Urinary bladder (tissue), 4 donors: ENCODE results near the gene ZFHX3. TPM values are rescaled to one million over a fixed set of nuclear protein-coding genes. Genes with fewer than 3 reads are reported as not detected.

Experiments used
- DNase-seq: peaks from one replicate; pipeline ENCODE4 v3.0.0-alpha.2; 2015; ENCODE audit errors: extremely low spot score
- H3K27ac ChIP-seq: one replicate; pipeline ENCODE4 v1.5.1; 2013; ENCODE audit warnings: low read depth, mild to moderate bottlenecking, moderate library complexity
- H3K36me3 ChIP-seq: one replicate; pipeline ENCODE4 v1.6.1; 2013; ENCODE audit warnings: mild to moderate bottlenecking, moderate library complexity; ENCODE audit not compliant: insufficient read depth
- H3K4me1 ChIP-seq: one replicate; pipeline ENCODE4 v1.6.1; 2013; ENCODE audit warnings: mild to moderate bottlenecking, moderate library complexity; ENCODE audit not compliant: insufficient read depth
- H3K4me3 ChIP-seq: one replicate; pipeline ENCODE4 v1.5.1; 2013; ENCODE audit warnings: low read depth, low read length
- WGBS: extraction: QIAGEN DNeasy Blood & Tissue Kit; methylation state at CpG from one replicate; pipeline ENCODE4 v1.1.7; 2013; 5-methylcytosine and 5-hydroxymethylcytosine counted together
- polyA plus RNA-seq: library from polyadenylated mRNA; stranded (reverse); fragments of 200-250 nt; gene quantifications from one replicate; pipeline ENCODE4 v1.2.3, GENCODE V29; 2013
- total RNA-seq: library from RNA; depleted of rRNA; stranded (reverse); fragments of >200 nt; gene quantifications from one replicate; pipeline ENCODE4 v1.2.3, GENCODE V29; 2014
- donor health status: healthy with polysubstance abuse.
- donor health status: healthy.

The ZFHX3 gene
- total and polyA plus RNA-seq, 2 donors, result 11.8 to 19.4 TPM

DNA sequence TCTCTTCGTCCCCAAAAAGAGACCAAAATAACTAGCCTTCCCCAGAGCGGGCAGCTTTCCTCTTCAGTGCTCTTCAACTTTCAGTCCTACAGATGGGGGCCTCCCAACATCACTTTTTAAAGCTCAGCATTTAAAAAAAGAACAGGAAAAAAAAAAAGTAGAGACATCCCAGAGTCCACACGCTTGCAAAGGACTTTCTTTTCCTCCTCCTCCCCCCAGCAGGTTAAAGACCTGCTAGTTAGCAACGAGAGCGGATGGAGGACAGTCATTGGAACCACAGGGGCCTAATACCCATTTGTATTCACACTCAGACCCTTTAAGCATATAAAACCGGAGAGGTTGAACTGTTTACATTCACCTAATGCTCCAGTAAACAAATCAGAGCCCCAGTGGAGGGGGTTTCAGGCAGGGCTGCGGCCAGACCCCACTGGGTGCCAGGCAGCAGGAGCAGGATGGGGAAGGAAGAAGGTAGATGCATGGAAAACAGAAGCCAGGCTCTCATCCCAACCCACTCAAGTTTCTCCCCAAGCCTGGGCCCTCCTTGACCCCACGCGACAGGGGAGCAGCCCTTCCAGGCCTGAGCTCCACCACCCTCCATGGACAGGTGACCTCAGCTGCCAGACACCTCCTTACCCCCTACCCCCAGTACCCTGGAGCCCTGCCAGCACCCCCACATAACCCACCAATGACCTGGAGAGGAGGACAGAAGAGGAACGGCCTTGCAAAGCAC, 15.2 kb downstream of the ZFHX3 start:
- H3K36me3 ChIP-seq, result no peaks in the 10 kb centered on the region
- no peak overlapping the region for H3K27ac ChIP-seq
- H3K4me3 ChIP-seq, result no peak overlapping the region
- peaks cover 2% of the 10 kb centered on the region for H3K4me1 ChIP-seq
- no peak for DNase-seq
- WGBS, result 49% methylated on average over 10 of the region's 10 CpGs

DNA sequence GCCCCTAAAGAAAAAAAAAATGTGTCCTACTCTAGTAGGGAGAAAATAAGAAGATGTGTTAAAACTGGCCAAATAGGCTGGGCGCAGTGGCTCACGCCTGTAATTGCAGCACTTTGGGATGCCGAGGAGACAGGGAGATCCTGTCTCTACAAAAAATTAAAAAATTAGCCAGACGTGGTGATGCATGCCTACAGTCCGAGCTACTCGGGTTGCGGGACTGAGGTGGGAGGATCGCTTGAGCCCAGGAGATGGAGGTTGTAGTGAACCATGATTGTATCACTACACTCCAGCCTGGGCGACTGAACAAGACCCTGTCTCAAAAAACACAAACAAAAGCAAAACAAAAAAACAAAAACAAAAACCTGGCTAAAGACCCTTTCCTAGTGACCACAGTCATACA, 15.9 kb downstream of the ZFHX3 start:
- WGBS, result 88% methylated on average over 9 of the region's 9 CpGs
- DNase-seq, result no peak
- Histone ChIP-seq H3K27ac (no peak overlapping the region), H3K36me3 (no peaks in the 10 kb centered on the region), H3K4me3 (no peak overlapping the region), H3K4me1 (peaks cover 5% of the 10 kb centered on the region)

DNA sequence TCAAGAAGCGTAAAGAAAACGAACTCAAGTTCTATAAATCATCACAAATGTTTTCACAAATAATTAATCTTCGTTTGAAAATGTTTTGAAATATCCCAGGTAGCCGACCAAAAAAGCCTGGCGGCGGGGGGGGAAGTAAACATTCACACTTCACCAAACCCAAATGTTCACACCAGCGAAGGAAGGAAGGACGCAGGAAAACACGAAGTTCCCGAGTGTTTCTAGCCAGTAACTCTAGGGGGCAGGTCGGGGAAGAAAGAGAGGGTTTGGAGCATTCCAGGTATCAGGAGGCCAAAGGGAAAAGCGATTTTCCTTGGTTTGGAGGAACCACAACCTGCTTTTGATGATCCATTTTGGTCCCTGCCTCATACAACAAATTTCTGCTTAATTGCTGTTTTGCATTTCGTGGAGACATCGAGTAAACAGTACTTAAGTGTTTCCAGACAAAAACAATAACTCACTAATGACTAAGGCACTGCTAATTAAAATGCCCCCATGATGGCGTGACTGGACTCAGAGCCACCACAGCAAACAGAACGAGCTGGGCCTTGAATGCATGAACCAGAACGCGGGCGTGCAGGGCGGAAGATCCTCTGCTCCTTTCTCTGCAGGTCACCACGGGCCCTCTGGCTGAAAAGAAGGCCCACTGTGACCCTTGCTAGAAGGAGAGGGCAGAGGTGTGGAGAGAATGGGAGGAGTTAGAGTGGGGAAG, 16.6 kb downstream of the ZFHX3 start:
- Histone ChIP-seq H3K36me3 (no peaks in the 10 kb centered on the region), H3K4me3 (no peak overlapping the region), H3K27ac (no peak overlapping the region), H3K4me1 (peaks cover 6% of the 10 kb centered on the region)
- DNase-seq, result no peak
- 80% methylated on average over 21 of the region's 21 CpGs for whole genome bisulfite sequencing

DNA sequence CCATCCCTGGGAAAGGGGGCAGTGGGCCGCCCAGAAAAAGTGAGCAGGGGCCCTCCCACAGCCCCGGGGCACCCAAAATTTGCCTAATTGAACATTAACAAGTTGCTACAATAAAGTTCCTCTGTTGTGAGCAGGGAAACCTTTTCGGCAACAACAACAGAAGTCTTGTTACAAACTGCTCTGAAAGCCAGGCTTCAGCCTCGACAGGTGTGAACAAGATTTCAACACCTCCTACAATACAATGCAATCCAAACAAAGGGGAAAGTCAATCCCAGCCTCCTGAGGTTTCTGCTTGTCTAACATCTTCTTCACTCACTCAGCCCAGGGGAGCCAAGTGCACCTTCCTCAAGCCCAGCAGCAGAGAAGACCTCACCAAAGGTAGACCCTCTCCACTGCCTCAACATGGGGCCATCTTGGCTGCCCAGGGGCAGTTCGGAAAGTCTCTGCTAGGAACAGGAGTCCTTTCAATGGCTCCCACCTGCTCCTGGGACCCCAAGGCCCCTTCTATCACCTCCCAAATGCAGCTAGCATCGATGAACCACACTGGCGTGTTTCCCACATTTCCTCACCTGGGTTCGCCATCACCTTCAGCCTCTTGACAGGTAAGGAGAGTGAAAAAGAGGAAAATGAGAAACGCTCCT, 19.1 kb downstream of the ZFHX3 start:
- no peaks in the 10 kb centered on the region for H3K36me3 ChIP-seq
- H3K4me3 ChIP-seq, result no peak overlapping the region
- 85% methylated on average over 9 of the region's 9 CpGs for WGBS
- H3K4me1 ChIP-seq, result peaks cover 9% of the 10 kb centered on the region
- no peak overlapping the region for H3K27ac ChIP-seq
- DNase-seq, result no peak

DNA sequence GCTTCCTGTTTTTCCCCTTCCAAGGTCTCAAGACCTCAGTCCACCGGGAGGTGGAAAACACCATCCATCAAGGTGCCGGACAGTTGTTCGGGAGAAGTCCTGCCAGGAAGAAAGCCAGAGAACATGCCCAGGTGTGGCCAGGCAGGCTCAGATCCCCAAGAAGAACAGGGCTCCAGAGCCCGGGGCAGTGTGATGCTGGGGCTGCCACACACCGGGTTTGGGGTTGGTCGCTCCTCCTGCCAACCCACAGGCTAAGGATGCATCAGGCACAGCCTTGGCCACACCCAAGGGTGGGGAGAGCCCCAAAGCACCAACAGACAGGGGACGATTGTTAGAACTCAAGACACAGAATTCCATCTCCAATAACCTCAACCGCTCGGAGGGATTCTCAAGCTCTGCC, 19.7 kb downstream of the ZFHX3 start:
- no peaks in the 10 kb centered on the region for H3K36me3 ChIP-seq
- H3K4me1 ChIP-seq, result peaks cover 9% of the 10 kb centered on the region
- no peak overlapping the region for H3K4me3 ChIP-seq
- WGBS, result 91% methylated on average over 9 of the region's 9 CpGs
- no peak for DNase-seq
- no peak overlapping the region for H3K27ac ChIP-seq

DNA sequence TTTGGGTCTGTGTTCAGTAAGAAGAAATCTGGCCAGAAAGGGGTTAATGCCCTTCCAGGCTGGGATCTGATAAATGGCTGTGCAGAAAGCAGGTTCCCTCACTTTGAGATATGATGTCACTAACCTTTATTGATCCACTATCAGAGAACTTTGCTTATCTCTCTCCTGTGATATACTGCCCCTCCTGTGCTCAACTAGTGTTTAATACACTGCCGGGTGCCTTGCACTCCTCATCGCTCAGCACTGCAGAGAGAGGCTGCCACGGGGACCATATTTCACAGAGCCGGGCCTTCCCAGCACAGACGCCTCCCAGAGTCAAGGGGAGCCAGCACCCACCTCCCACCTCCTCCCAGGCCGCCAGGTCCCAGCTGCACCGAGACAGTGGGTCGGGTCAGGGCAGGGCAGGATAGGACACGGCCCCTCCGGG, 20.2 kb downstream of the ZFHX3 start:
- 68% methylated on average over 10 of the region's 10 CpGs for WGBS
- Histone ChIP-seq H3K27ac (no peak overlapping the region), H3K4me1 (peaks cover 9% of the 10 kb centered on the region)

DNA sequence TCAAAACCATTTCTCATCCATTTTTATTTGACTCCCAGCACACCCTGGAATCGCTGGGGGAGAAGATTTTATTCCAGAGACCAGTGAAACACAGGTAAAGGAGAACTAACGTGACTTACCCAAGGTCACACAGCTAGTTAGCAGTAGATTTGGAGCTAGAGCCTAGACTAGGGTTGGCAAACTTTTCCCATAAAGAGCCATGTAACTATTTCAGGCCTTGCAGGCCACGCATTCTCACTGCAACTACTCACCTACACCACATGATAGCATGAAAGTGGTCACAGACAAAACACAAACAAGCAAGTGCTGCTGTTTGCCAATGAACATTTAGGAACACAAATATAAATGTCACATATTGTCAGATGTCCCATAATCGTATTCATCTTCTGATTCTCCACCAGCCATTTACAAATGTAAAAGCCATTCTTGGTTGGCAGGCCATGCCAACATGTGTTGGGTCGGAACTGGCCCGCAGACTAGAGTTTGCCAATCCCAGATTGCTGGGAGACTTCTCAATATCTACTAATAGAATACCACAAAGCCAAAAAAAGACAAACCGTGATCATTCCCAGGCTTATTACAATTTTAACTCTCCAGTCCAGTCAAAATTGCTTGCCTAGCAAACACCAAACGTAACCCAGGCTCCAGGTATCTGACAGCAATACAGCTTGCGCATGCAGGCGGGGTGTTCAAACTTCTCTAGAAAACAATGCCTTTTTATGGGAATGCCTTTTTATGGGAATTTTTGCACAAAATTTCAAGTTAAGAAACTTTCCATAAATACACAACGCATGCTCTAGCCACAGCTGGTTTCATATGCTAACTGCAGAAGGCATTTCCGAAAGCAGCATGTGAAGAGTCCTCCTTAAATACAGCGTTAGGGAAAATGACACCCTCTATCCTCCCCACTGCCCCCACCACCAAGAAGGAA, 20.9 kb downstream of the ZFHX3 start:
- Histone ChIP-seq H3K4me1 (peaks cover 9% of the 10 kb centered on the region), H3K4me3 (no peak overlapping the region), H3K27ac (no peak overlapping the region), H3K36me3 (no peaks in the 10 kb centered on the region)
- no peak for DNase-seq
- WGBS, result 80% methylated on average over 13 of the region's 13 CpGs

More for the DNA sequence above, 20.2 kb downstream of the ZFHX3 start:
- Histone ChIP-seq H3K36me3 (no peaks in the 10 kb centered on the region), H3K4me3 (no peak overlapping the region)
- DNase-seq, result no peak

DNA sequence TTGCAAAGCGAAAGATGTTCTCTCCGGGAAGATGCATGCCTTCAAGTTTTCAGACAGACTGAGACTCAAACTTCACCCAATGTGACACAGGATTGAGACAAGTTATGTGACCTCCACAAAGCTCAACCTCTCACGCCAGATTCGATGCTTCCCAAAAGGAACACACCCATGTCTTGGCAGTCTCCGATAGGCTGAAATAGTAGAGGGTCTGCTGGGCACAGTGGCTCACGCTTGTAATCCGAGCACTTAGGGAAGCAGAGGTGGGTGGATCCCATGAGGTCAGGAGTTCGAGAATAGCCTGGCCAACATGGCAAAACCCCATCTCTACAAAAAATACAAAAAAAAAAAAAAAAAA, 22.1 kb downstream of the ZFHX3 start:
- no peak overlapping the region for H3K27ac ChIP-seq
- no peak for DNase-seq
- H3K4me3 ChIP-seq, result no peak overlapping the region
- WGBS, result 33% methylated on average over 8 of the region's 8 CpGs
- H3K36me3 ChIP-seq, result no peaks in the 10 kb centered on the region
- peaks cover 9% of the 10 kb centered on the region for H3K4me1 ChIP-seq

DNA sequence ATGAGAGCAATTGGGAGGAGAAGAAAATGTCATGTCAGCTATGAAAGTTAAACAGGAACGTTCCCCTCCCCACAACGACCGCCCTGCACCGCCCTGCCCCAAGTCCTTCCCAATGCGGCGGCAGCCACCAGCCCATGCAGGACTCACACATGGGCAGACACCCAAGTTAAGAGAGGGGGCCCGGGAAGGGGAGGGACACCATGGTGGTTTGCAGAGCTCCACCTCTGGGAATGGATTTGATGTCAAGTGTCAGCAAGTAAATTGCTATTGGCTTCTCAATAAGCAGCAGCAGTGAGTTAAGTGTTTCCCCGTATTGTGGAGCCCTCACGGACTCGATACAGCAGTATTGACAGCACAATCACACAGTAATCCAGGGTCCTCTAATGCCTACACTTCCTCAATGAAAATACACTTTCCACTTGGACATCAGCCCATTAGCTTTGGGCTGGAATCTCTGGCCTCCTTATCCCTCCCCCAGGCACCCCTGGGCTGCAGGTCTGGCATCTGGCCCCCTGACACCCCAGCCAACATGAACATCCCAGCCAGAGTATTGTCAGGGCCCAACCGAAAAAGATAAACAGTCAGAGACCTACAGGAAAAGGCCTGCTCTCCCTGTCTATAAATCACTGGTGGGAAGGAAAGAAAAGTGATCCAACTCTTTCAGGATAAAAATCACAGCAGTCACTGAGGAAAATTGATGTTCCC, 22.6 kb downstream of the ZFHX3 start:
- no peak overlapping the region for H3K27ac ChIP-seq
- H3K4me3 ChIP-seq, result no peak overlapping the region
- H3K36me3 ChIP-seq, result no peaks in the 10 kb centered on the region
- DNase-seq, result no peak
- WGBS, result 24% methylated on average over 11 of the region's 11 CpGs
- H3K4me1 ChIP-seq, result peaks cover 9% of the 10 kb centered on the region

DNA sequence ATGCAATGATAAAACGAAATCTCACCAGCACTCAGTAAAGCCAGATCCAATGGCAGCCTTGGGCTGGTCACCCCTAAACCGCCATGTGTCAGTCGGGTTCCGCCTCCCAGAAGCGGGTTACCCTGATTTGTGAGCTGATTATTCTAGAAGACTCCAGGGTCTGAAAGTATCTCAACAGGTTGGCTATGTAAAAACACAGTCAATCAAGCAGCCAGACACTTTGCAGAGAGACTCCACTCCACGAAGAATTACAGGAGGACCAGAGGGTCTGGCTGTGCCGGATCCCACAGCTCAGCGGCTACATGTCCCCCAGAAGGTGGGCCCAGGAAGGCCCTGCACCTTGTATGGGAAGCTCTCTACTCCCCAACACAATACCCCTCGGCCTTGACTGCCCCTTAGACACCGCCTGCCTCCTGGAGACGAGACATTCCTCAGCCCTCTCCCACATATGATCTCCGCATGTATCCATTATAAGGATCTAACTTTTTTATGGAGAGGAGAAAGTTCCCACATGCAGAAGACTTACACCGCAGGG, 23.3 kb downstream of the ZFHX3 start:
- H3K4me1 ChIP-seq, result peaks cover 9% of the 10 kb centered on the region
- no peaks in the 10 kb centered on the region for H3K36me3 ChIP-seq
- WGBS, result 88% methylated on average over 13 of the region's 13 CpGs
- H3K4me3 ChIP-seq, result no peak overlapping the region
- DNase-seq, result no peak
- H3K27ac ChIP-seq, result no peak overlapping the region

DNA sequence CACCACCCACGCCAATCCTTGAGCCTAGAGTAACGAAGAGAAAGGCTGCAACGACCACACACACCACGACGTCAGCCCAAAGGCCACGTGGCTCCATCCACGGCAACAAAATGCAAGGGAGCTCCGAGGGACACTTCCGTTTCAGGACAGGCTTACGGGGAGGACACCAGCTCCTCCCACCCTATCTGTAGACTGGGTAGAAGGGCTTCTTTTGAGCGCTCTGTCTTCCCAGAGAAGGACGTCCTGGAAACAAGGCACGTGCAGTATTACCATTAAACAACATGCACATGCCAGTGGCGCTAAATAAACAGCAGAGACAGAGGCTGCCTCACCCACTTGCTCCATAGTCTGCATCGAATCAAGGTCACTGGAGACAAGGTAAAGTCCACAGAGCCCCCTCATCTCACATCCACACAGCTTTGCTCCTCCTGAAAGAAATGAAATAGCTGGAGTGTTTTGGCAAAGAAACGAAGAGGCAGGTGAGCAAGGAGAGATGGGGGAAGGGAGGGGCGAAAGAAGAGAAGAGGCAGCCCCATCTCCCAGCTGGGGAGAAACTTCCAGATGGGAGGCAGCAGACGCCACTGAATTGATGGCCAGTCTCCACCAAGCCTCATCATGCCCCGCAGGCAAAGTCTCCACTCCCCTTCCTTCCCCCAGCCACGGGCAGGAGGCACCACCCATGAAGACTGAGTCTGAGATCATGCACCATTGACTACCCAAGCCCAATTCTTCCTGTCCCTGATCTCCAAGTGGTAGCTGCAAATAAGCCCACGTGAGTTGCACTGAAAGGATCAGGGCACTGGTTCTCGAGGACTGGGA, 24.0 kb downstream of the ZFHX3 start:
- H3K4me1 ChIP-seq, result peaks cover 9% of the 10 kb centered on the region
- no peak for DNase-seq

DNA sequence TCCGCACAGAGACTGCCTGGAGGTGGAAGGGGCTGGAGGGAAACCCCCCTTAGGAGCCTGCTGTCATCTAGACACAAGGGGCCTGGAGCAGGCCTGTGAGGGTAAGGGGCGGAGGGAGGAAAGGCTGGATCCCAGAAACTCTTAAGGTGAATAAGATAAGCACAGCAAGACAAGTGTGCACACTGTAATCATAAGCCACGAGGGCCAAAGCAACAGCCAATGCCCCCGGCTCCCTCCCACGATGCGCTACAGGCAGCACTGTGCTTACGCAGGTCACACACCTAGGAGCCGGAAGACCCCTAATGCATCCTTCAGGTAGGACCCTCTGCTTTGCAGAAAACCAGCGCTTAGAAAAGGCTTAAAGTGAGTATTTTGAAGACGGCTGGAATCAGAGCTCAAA, 24.6 kb downstream of the ZFHX3 start:
- 96% methylated on average over 10 of the region's 10 CpGs for WGBS
- Histone ChIP-seq H3K27ac (no peak overlapping the region), H3K4me3 (no peak overlapping the region), H3K4me1 (peaks cover 9% of the 10 kb centered on the region), H3K36me3 (no peaks in the 10 kb centered on the region)
- no peak for DNase-seq

More for the DNA sequence above, 24.0 kb downstream of the ZFHX3 start:
- no peaks in the 10 kb centered on the region for H3K36me3 ChIP-seq
- 84% methylated on average over 22 of the region's 22 CpGs for WGBS
- no peak overlapping the region for H3K27ac ChIP-seq
- no peak overlapping the region for H3K4me3 ChIP-seq
